Heart left ventricle (tissue), 16 donors: ENCODE results near the gene SMURF1. TPM values are rescaled to one million over a fixed set of nuclear protein-coding genes. Genes with fewer than 3 reads are reported as not detected.

Source experiments
- ATAC-seq, 4 donors: fragments of 200-7000 bp; cut with Tn5 transposase; one replicate each; pipeline ENCODE4 v1.9.1; 2020 to 2022; ENCODE audit warnings: moderate library complexity in 4 of 4, mild to moderate bottlenecking in 3 of 4, moderate number of reproducible peaks in 1 of 4
- DNase-seq, 5 donors: peaks; one replicate each; pipeline ENCODE4 v3.0.0-alpha.2; 2020
- H3K27ac ChIP-seq, 12 donors: fragments of 200-600 bp; sonication (generic) in 4 of 12; one replicate each; pipeline versions ENCODE4 v1.5.0 to v1.8.0; 2016 to 2022; ENCODE audit warnings: mild to moderate bottlenecking in 2 of 12
- H3K27me3 ChIP-seq, 9 donors: fragments of 200-600 bp; sonication (generic) in 2 of 9; one replicate each; pipeline versions ENCODE4 v1.5.1 to v1.8.0; 2016 to 2022; ENCODE audit warnings: mild to moderate bottlenecking in 3 of 9
- H3K36me3 ChIP-seq, 9 donors: fragments of 200-600 bp; sonication (generic) in 2 of 9; one replicate each; pipeline versions ENCODE4 v1.5.0 to v1.8.0; 2018 to 2022; ENCODE audit warnings: mild to moderate bottlenecking in 2 of 9
- H3K4me1 ChIP-seq, 12 donors: fragments of 200-600 bp; sonication (generic) in 4 of 12; one replicate each; pipeline versions ENCODE4 v1.5.0 to v1.8.0; 2016 to 2022; ENCODE audit warnings: mild to moderate bottlenecking in 3 of 12
- H3K4me3 ChIP-seq, 12 donors: fragments of 200-600 bp; sonication (generic) in 4 of 12; one replicate each; pipeline versions ENCODE4 v1.5.0 to v1.8.0; 2017 to 2022; ENCODE audit warnings: mild to moderate bottlenecking in 9 of 12, moderate library complexity in 4 of 12
- H3K9me3 ChIP-seq, 12 donors: fragments of 200-600 bp; sonication (generic) in 4 of 12; one replicate each; pipeline versions ENCODE4 v1.5.0 to v1.8.0; 2016 to 2022; ENCODE audit warnings: mild to moderate bottlenecking in 1 of 12
- CTCF ChIP-seq, 12 donors: fragments of 200-600 bp; sonication (generic) in 4 of 12; IDR thresholded peaks; one replicate each; pipeline versions ENCODE4 v1.5.0 to v1.8.0; 2018 to 2022; ENCODE audit warnings: antibody characterized with exemption in 12 of 12, mild to moderate bottlenecking in 5 of 12
- POLR2A ChIP-seq, 2 donors: fragments of 450-650 bp; IDR thresholded peaks; one replicate each; pipeline ENCODE4 v1.6.1; 2017; ENCODE audit warnings: antibody characterized with exemption in 2 of 2, mild to moderate bottlenecking in 2 of 2, moderate library complexity in 2 of 2
- WGBS, 4 donors: extraction: QIAGEN DNeasy Blood & Tissue Kit in 2 of 4; methylation state at CpG; one replicate each; pipeline versions ENCODE4 v1.1.5 to v1.1.7; 2013 to 2018; 5-methylcytosine and 5-hydroxymethylcytosine counted together
- intact Hi-C, 10 donors: fragments of 100-400 bp; cut with DNase I; formaldehyde crosslinking; loops; one replicate each; pipeline versions ENCODE4 v1.11.1 to v1.14.2; 2022
- polyA plus RNA-seq, 2 donors: library from polyadenylated mRNA; stranded (reverse); fragments of 200-250 nt; gene quantifications; one replicate each; pipeline ENCODE4 v1.2.3, GENCODE V29; 2013
- total RNA-seq, 9 donors: library from RNA; depleted of rRNA in 2 of 9; stranded (reverse); fragments of >200 nt in 2 of 9; fragmentation: NEBNext Ultra II Directional in 3 of 9; extraction: Animal tissue kit (Norgen Biotek cat#: 25700) in 3 of 9; gene quantifications; one replicate each; pipeline versions ENCODE4 v1.1.0 to v1.2.4, GENCODE V29; 2016 to 2023
- donor health status: ischemic (EF 13 %, LVEDD 7.1; RV severe dilation, severe dysfunction).
- donor health status: healthy with polysubstance abuse.
- donor health status: DM: no; HTN: yes; CAD: no.
- donor health status: DM: no; HTN: no; CAD: no.
- donor health status: ischemic (EF 25% LVEDD 6.9; RV normal size, moderate dysfunction).
- donor health status: ischemic (EF 25% LVEDD 5.7; RV mildly dilated, moderate dysfunction).
- donor health status: healthy.
- donor health status: DM: yes; HTN: yes; CAD: no.
- donor health status: ischemic (EF 35%, LVEDD 5.7; RV mildly dilated, moderate dysfunction).
- donor health status: nonischemic (EF 11% LVEDD 7.7; RV severe dilation, severe dysfunction).
- donor health status: DM: yes; HTN: yes; CAD: no.
- donor health status: PGD.
- donor health status: ischemic (EF 29% LVEDD 5.4; RV normal size, mild dysfunction).
- donor health status: nonischemic (EF 23%, LVEDD 6.1; RV moderate dilation, normal function).

Gene SMURF1
- total and polyA plus RNA-seq, 11 donors: 3.5 to 15.4 (median 12.4) TPM

GRCh38 chr7:98984126-98984525 lies 159.8 kb downstream of the SMURF1 start:
- 86 to 91% (median 87%) methylated on average over 11 of the region's 11 CpGs for WGBS, 4 donors
- Histone ChIP-seq H3K27me3 (no peaks in the 10 kb centered on the region), H3K9me3 (peaks cover 0 to 7% (median 0%) of the 10 kb centered on the region in 12 donors), H3K36me3 (peaks cover 2 to 100% (median 98%) of the 10 kb centered on the region in 9 donors), H3K4me1 (no peaks in the 10 kb centered on the region), H3K4me3 (no peak overlapping the region), H3K27ac (no peak overlapping the region)
- DNase-seq (peak in 1 of 5 donors; percentile 4), ATAC-seq (no peak)
- intact Hi-C loops: no loop called here
- TF ChIP-seq POLR2A (IDR thresholded peaks at IDR 0.05): no peak

- Histone ChIP-seq H3K4me3 (no peak overlapping the region), H3K36me3 (peaks cover 2 to 100% (median 98%) of the 10 kb centered on the region in 9 donors), H3K27ac (no peak overlapping the region), H3K4me1 (no peaks in the 10 kb centered on the region), H3K9me3 (peaks cover 0 to 7% (median 0%) of the 10 kb centered on the region in 12 donors), H3K27me3 (no peaks in the 10 kb centered on the region)
- no peak for TF ChIP-seq POLR2A (IDR thresholded peaks at IDR 0.05)
- TF ChIP-seq CTCF (IDR thresholded peaks at IDR 0.05): no peak
- WGBS, 4 donors: 90 to 93% (median 92%) methylated on average over 8 of the region's 8 CpGs
- intact Hi-C loops: no loop called here
- ATAC-seq (no peak), DNase-seq (peak in 1 of 5 donors; percentile 2)
Observed at GRCh38 chr7:98982686-98983085, 161.2 kb downstream of the SMURF1 start.

GRCh38 chr7:98981701-98982100 lies 162.2 kb downstream of the SMURF1 start:
- Histone ChIP-seq H3K4me3 (no peak overlapping the region), H3K9me3 (peaks cover 0 to 6% (median 0%) of the 10 kb centered on the region in 12 donors), H3K27me3 (no peaks in the 10 kb centered on the region), H3K36me3 (peaks cover 8 to 100% (median 98%) of the 10 kb centered on the region in 9 donors), H3K27ac (no peak overlapping the region), H3K4me1 (no peaks in the 10 kb centered on the region)
- WGBS, 4 donors: 89 to 93% (median 93%) methylated on average over 16 to 23 of the region's 23 CpGs
- ATAC-seq (no peak), DNase-seq (no peak)
- intact Hi-C loops: no loop called here
- TF ChIP-seq CTCF (IDR thresholded peaks at IDR 0.05) (no peak), POLR2A (IDR thresholded peaks at IDR 0.05) (no peak)

GRCh38 chr7:98978672-98979071 lies 165.2 kb downstream of the SMURF1 start:
- H3K27me3 ChIP-seq: no peaks in the 10 kb centered on the region
- peaks cover 0 to 12% (median 0%) of the 10 kb centered on the region in 12 donors for H3K4me1 ChIP-seq
- DNase-seq (no peak), ATAC-seq (no peak)
- no peaks in the 10 kb centered on the region for H3K9me3 ChIP-seq
- WGBS, 4 donors: 90 to 95% (median 94%) methylated on average over 3 to 9 of the region's 9 CpGs
- TF ChIP-seq CTCF (IDR thresholded peaks at IDR 0.05) (no peak), POLR2A (IDR thresholded peaks at IDR 0.05) (no peak)
- intact Hi-C loops: loop anchor here in 1 of 10 donors (10.0 kb wide), 1 partner anchor 54 kb away; no protein-coding TSS in a partner anchor
- no peak overlapping the region for H3K27ac ChIP-seq
- H3K36me3 ChIP-seq: peaks cover 9 to 100% (median 99%) of the 10 kb centered on the region in 9 donors
- H3K4me3 ChIP-seq: no peak overlapping the region

Other genes with a start within 250 kb of the SMURF1 start
- not detected for gene KPNA7, start 64.0 kb upstream of the SMURF1 start, total RNA-seq
- gene KPNA7, start 64.0 kb upstream of the SMURF1 start, polyA plus RNA-seq: not detected
- not detected for gene MYH16, start 128.7 kb upstream of the SMURF1 start, total RNA-seq
- gene MYH16, start 128.7 kb upstream of the SMURF1 start, polyA plus RNA-seq: not detected
- 100 to 1,000 TPM in 8 of 9 donors, 10 to 100 TPM in 1; 97.1 to 177 (median 146) TPM for gene ARPC1A, start 181.8 kb upstream of the SMURF1 start, total RNA-seq
- gene ARPC1A, start 181.8 kb upstream of the SMURF1 start, polyA plus RNA-seq: 100 to 1,000 TPM; 102 to 208 TPM
- gene ARPC1B, start 230.6 kb upstream of the SMURF1 start, total RNA-seq: 100 to 1,000 TPM in 2 of 9 donors, 10 to 100 TPM in 7; 17.2 to 142 (median 37.1) TPM
- gene ARPC1B, start 230.6 kb upstream of the SMURF1 start, polyA plus RNA-seq: 100 to 1,000 TPM in 1 of 2 donors, 10 to 100 TPM in 1; 32.7 to 136 TPM